Motor neuron (in vitro differentiated cells): ENCODE measurements around the gene SLC25A28. TPM values are rescaled to one million over a fixed set of nuclear protein-coding genes. Genes with fewer than 3 reads are reported as not detected.
A peak's percentile ranks its signal among the peaks of the same experiment; 100 is the strongest.

ENCODE experiments used
- ATAC-seq, 8 experiments: fragments of 200-7000 bp; cut with Tn5 transposase; replicated peaks in 6 of 8; 2 replicates each; pipeline ENCODE4 v1.8.0; 2021; ENCODE audit warnings: mild to moderate bottlenecking in 8 of 8, moderate library complexity in 8 of 8
- H3K27ac ChIP-seq, 2 donors: fragments of 250-450 bp; sonication (Bioruptor Pico); 2 replicates each; pipeline ENCODE4 v1.9.0; 2021; ENCODE audit warnings: antibody characterized with exemption in 2 of 2, mild to moderate bottlenecking in 2 of 2, moderate library complexity in 1 of 2
- H3K4me1 ChIP-seq, 2 donors: fragments of 250-450 bp; sonication (Bioruptor Pico); replicated peaks in 1 of 2; 2 replicates each; pipeline ENCODE4 v1.6.1; 2021; ENCODE audit warnings: antibody characterized with exemption in 2 of 2, mild to moderate bottlenecking in 2 of 2, moderate library complexity in 1 of 2
- H3K4me3 ChIP-seq, 5 donors: fragments of 250-450 bp; sonication (Bioruptor Pico); 2 replicates each; pipeline ENCODE4 v1.9.0; 2021; ENCODE audit warnings: antibody characterized with exemption in 5 of 5, mild to moderate bottlenecking in 5 of 5, moderate library complexity in 4 of 5
- WGBS, 10 experiments: fragments of 450-650 bp; shearing (Covaris generic); methylation state at CpG; one replicate each; pipeline ENCODE4 v1.0.0; 2022; 5-methylcytosine and 5-hydroxymethylcytosine counted together
- in situ Hi-C, 9 experiments: fragments of 400-800 bp; cut with MboI; loops; one replicate each; pipeline ENCODE4 v1.15.0; 2021; ENCODE audit warnings: low sequenced_read_pairs in 9 of 9, low pct_unique_long_range_greater_than_20kb in 2 of 9; ENCODE audit not compliant: unreplicated experiment in 9 of 9
- total RNA-seq, 8 experiments: library from RNA; unstranded; fragments of 300-600 nt; gene quantifications; 2 replicates each; pipeline versions ENCODE4 v1.2.3 to v1.2.4, GENCODE V29; 2022

Gene SLC25A28
- total RNA-seq, 8 experiments from 2014 or later, result 14.9 to 41.3 (median 33.7) TPM

DNA sequence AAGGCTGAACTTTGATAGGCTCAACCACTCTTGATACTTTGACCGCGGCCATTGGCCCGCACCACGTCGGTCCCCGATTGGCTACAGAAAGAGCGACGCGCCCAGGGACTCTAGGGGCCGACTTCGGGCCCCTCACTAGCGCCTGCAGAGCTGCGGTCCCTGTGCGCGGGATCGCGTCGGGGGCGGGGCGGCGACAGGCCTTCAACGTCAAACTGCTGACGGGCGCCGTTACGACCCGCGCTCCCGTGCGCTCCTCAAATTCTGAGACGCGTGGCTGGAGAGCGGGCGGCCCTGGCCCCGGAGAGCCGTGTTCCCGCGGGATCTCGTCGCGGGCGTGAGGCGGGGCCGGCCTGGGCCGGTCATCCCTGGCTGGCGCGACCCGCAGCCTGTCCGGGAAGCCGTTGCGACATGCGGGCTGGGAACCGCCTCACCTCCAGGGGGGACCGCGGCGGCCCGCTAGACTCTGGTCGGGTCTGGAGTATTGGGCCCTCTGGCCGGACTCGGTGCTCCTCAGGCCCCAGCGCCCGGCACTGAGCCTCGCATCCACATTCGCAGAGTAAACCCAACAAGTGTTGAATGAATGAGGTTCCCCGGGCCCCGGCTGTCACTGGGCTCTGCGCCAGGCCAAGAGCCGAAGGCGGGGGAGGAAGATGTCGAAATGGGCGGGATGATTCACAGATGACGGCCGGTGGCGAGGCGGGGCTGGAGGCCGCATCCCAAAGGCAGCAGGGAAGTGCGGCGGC lies 643 bp upstream of the SLC25A28 start:
- 0 to 3% (median 0%) methylated on average over 2 to 19 of the region's 78 CpGs; no CpG with 5 or more reads in 6 of the 10 experiments for WGBS, 10 experiments
- peaks cover 8 to 23% of the 10 kb centered on the region in 2 donors for H3K4me1 ChIP-seq
- H3K27ac ChIP-seq, result peak overlapping the region; percentile 92 to 94
- ATAC-seq, result peak; percentile 74 to 89 (median 87)
- peak overlapping the region; percentile 52 to 67 (median 59) for H3K4me3 ChIP-seq
- in situ Hi-C loops, result loop anchor here in 5 of 9 experiments (25.0 kb wide), 1 partner anchor 184 kb away; the partner anchor contains the start of gene GOT1 (in 5 of the 5)

DNA sequence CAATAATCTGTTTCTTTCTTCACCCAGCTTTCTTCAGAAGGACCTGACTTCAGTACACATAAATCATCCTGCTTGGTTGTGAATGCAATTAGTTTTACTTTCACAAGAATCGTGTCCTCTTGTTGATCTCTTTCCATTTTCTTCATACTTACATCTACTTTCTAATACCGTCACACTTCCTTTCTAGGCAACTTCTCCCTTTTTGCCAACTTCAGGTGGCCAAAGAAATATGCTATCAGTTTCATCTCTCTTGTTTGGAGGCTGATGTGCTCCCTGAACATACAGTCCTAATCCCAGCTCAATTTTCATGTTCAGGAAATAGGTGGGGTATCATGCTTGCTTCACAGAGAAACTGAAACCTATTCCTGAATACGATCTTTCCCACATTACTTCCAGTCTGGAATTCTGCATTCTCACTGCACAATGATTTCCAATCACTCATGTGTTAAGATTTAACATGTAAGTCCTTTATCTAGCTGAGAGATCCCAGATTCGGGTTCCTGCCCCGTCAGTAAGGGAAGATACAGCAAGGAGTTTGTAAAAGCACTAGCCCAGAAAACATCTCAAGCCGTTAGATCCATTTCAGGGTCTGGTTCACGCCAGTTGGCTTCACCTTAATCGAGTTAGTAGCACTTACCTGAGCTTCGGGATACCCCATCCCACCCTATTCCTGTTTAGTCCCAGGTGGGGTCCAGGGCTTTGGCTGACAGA lies 994 bp downstream of the SLC25A28 start:
- no peak for ATAC-seq
- 0 to 25% (median 4%) methylated on average over 2 to 9 of the region's 9 CpGs; no CpG with 5 or more reads in 1 of the 10 experiments for WGBS, 10 experiments

DNA sequence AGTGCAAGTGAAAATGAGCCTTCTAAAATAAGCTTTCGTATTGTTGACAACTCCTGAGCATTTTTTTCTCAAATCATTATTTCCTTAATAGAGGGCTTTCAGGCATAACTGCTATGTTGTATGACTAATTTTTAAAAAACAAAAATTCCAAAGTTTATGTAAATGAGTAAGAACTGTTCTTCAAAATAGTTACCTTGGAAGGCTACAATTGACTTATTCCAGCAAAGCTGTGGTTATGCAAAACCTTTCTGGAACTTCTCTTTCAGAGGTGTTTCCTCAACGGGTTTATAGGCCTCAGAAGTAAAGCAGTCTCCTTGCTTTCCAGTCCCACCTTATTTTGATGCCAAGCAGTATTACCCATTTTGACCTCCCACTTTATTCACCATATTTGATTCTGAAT lies 2.5 kb downstream of the SLC25A28 start:
- Histone ChIP-seq H3K4me1 (peaks cover 8 to 23% of the 10 kb centered on the region in 2 donors), H3K27ac (no peak overlapping the region), H3K4me3 (peak overlapping the region in 3 of 5 donors; percentile 10 to 64 (median 59))
- 13 to 100% (median 50%) methylated on average over 1 to 2 of the region's 2 CpGs for WGBS, 10 experiments
- in situ Hi-C loops, result loop anchor here in 5 of 9 experiments (25.0 kb wide), 1 partner anchor 180 kb away; the partner anchor contains the start of gene GOT1 (in 5 of the 5)
- no peak for ATAC-seq

More for the DNA sequence above, 994 bp downstream of the SLC25A28 start:
- in situ Hi-C loops, result loop anchor here in 5 of 9 experiments (25.0 kb wide), 1 partner anchor 182 kb away; the partner anchor contains the start of gene GOT1 (in 5 of the 5)
- peak overlapping the region; percentile 50 to 72 (median 64) for H3K4me3 ChIP-seq
- H3K4me1 ChIP-seq, result peaks cover 8 to 23% of the 10 kb centered on the region in 2 donors
- no peak overlapping the region for H3K27ac ChIP-seq

DNA sequence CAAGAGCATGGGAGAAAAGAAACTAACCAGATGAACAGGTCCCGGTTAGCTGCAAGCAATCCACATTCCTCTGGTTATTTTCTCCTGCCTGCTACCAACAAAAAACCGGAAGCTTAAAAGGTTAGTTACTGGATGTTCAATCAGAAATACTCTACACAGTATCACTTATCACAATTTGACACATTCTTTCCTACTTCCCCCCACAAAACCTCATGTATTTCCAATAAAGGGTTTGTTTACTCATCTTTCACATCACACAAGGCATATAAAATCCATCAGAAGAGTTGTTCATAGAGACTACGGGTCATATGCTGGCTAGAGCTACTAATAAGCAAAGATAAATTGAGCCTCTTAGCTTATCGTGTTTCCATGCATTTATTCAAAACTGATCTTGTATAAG lies 4.8 kb downstream of the SLC25A28 start:
- ATAC-seq, result no peak
- H3K4me3 ChIP-seq, result no peak overlapping the region
- peaks cover 0 to 14% of the 10 kb centered on the region in 2 donors for H3K4me1 ChIP-seq
- 70 to 100% (median 93%) methylated on average over 1 to 4 of the region's 4 CpGs for whole genome bisulfite sequencing, 10 experiments
- H3K27ac ChIP-seq, result no peak overlapping the region
- in situ Hi-C loops, result loop anchor here in 5 of 9 experiments (25.0 kb wide), 1 partner anchor 178 kb away; the partner anchor contains the start of gene GOT1 (in 5 of the 5)

DNA sequence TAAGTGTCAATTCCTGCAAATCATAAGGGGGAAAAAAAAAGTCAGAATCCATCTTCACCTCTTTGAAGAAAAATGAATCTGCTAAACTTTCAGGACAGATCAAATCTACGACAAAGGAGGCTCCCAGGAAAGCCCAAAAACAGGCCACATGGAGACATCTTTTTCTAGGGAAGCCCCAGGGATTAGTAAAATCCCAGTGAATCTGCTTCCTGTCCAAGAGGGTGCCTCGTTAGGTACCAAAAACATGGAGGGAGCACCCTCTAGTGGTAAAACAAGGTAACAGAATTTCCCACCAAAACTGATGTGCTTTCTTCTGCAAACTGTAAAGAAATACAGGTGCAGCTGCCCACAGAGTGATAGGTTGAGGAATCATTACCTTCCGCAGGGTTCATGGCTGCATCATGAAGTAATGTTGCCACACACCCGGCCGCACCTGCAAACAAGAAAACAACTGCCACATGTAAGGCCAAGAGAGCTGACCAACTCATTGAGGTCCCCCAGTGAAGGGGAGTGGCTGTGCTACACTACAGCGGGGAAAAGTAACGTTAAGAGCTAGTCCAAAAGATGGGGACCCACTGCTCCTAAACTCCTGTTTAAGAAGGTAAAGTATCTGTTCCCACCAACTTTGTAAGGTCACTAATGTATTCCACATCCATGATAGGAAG lies 7.9 kb downstream of the SLC25A28 start:
- H3K27ac ChIP-seq, result no peak overlapping the region
- peak; percentile 27 to 75 (median 52) for ATAC-seq
- no peak overlapping the region for H3K4me3 ChIP-seq
- in situ Hi-C loops, result loop anchor here in 5 of 9 experiments (25.0 kb wide), 1 partner anchor 175 kb away; the partner anchor contains the start of gene GOT1 (in 5 of the 5)
- 0 to 49% (median 13%) methylated on average over 1 to 6 of the region's 7 CpGs; no CpG with 5 or more reads in 1 of the 10 experiments for WGBS, 10 experiments
- no peaks in the 10 kb centered on the region for H3K4me1 ChIP-seq

DNA sequence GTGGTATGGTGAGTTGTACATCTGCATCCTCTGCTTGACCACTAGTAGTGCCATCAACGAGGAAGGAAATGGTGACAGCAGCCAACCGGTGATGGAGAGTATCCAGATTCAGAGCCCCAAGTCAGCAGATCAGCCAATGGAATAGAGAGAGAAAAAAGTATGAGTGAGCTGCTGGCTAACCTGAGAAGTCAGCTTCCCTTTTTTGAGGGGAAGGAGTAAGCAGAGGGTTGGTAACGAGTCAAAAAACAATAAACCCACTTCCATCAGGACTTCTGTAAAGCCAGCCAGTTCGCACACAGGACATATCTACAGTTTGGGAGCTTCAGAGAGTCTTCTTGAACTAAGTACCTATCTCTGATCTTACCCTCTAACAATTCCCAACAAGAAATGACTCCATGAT lies 8.9 kb downstream of the SLC25A28 start:
- Histone ChIP-seq H3K27ac (no peak overlapping the region), H3K4me1 (no peaks in the 10 kb centered on the region), H3K4me3 (no peak overlapping the region)
- ATAC-seq, result no peak
- WGBS, 10 experiments, result 67 to 100% (median 80%) methylated on average over 1 to 4 of the region's 4 CpGs; no CpG with 5 or more reads in 1 of the 10 experiments
- in situ Hi-C loops, result loop anchor here in 5 of 9 experiments (25.0 kb wide), 1 partner anchor 174 kb away; the partner anchor contains the start of gene GOT1 (in 5 of the 5)

DNA sequence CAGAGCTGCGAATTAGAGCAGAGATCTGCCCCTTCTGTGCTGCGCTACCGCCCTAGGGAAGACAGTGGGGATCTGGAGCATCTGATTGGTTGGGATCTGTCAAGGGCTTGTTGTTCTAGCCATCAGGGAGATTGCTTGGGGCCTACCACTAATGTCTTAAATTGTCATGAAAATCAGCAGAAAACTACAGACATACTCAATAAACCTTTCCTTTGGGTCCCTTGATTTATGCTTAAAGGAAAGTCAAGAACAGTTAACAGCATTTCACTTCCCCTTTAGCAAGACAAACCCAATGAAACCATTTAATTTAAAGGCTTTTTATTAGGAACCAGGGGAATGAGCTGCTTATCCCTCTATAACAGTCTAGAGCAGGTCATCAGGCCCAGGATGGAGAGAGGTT lies 10.0 kb downstream of the SLC25A28 start:
- in situ Hi-C loops, result loop anchor here in 5 of 9 experiments (25.0 kb wide), 1 partner anchor 173 kb away; the partner anchor contains the start of gene GOT1 (in 5 of the 5)
- H3K27ac ChIP-seq, result no peak overlapping the region
- no peaks in the 10 kb centered on the region for H3K4me1 ChIP-seq
- 80 to 100% (median 91%) methylated on average over 1 to 3 of the region's 3 CpGs; no CpG with 5 or more reads in 6 of the 10 experiments for WGBS, 10 experiments
- ATAC-seq, result no peak
- no peak overlapping the region for H3K4me3 ChIP-seq

- ATAC-seq, result no peak
- WGBS, 10 experiments, result 88 to 100% (median 100%) methylated on average over 1 to 2 of the region's 2 CpGs; no CpG with 5 or more reads in 2 of the 10 experiments
- in situ Hi-C loops, result loop anchor here in 5 of 9 experiments (25.0 kb wide), 1 partner anchor 172 kb away; the partner anchor contains the start of gene GOT1 (in 5 of the 5)
- H3K4me1 ChIP-seq, result no peaks in the 10 kb centered on the region
- no peak overlapping the region for H3K4me3 ChIP-seq
- H3K27ac ChIP-seq, result no peak overlapping the region
These were observed 11.1 kb downstream of the SLC25A28 start for GRCh38 chr10:99609186-99609585.

DNA sequence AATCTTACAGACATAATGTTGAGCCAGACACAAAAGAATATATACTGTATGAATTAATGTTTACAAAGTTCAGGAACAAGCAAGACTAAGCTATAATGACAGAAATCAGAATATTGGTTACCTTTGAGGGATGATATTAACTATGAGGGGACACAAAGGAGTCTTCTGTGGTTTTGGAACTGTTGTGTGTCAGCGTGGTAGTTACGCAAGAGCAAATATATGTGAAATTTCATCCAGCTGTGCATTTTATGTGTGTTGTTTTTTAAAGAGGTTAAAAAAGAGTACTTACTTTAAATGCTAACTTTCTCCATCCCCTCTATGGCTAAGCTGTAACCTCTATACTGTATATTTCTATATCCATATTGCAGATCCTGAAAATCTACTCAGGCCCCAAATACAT lies 14.9 kb downstream of the SLC25A28 start:
- no peak for ATAC-seq
- in situ Hi-C loops, result loop anchor here in 5 of 9 experiments (25.0 kb wide), 1 partner anchor 168 kb away; the partner anchor contains the start of gene GOT1 (in 5 of the 5)
- 50 to 89% (median 53%) methylated on average over 2 of the region's 2 CpGs; no CpG with 5 or more reads in 2 of the 10 experiments for WGBS, 10 experiments

GRCh38 chr10:99604862-99605261 lies 15.4 kb downstream of the SLC25A28 start:
- Histone ChIP-seq H3K4me1 (no peaks in the 10 kb centered on the region), H3K27ac (no peak overlapping the region), H3K4me3 (no peak overlapping the region)
- in situ Hi-C loops, result loop anchor here in 5 of 9 experiments (25.0 kb wide), 1 partner anchor 168 kb away; the partner anchor contains the start of gene GOT1 (in 5 of the 5)
- no peak for ATAC-seq
- WGBS, 10 experiments, result 63 to 100% methylated on average over 1 of the region's 1 CpG; no CpG with 5 or more reads in 8 of the 10 experiments

More for the DNA sequence above, 14.9 kb downstream of the SLC25A28 start:
- no peaks in the 10 kb centered on the region for H3K4me1 ChIP-seq
- no peak overlapping the region for H3K27ac ChIP-seq
- H3K4me3 ChIP-seq, result no peak overlapping the region

GRCh38 chr10:99598781-99599509 lies 21.3 kb downstream of the SLC25A28 start:
- 48 to 100% (median 81%) methylated on average over 1 to 7 of the region's 8 CpGs; no CpG with 5 or more reads in 1 of the 10 experiments for WGBS, 10 experiments
- H3K4me1 ChIP-seq, result peaks cover 9 to 10% of the 10 kb centered on the region in 2 donors
- in situ Hi-C loops, result no loop called here
- no peak overlapping the region for H3K4me3 ChIP-seq
- ATAC-seq, result no peak
- H3K27ac ChIP-seq, result no peak overlapping the region
